Aorta (tissue), 5 donors: ENCODE data around the gene ITPR3. TPM values are rescaled to one million over a fixed set of nuclear protein-coding genes. Genes with fewer than 3 reads are reported as not detected.

ENCODE experiments used
- ATAC-seq: fragments of 200-7000 bp; cut with Tn5 transposase; one replicate; pipeline ENCODE4 v1.9.1; 2022; ENCODE audit warnings: moderate library complexity; ENCODE audit not compliant: low FRiP score
- DNase-seq, 2 donors: peaks; one replicate each; pipeline ENCODE4 v3.0.0-alpha.2; 2020
- H3K27ac ChIP-seq, 2 donors: one replicate each; pipeline ENCODE4 v1.5.1; 2013; ENCODE audit warnings: low read length in 2 of 2, mild to moderate bottlenecking in 2 of 2, moderate library complexity in 2 of 2, control low read depth in 1 of 2, inconsistent platforms in 1 of 2, low read depth in 1 of 2
- H3K27me3 ChIP-seq, 2 donors: one replicate each; pipeline ENCODE4 v1.6.1; 2013; ENCODE audit warnings: control low read depth in 1 of 2, low read length in 1 of 2, mild to moderate bottlenecking in 1 of 2, moderate library complexity in 1 of 2; ENCODE audit not compliant: insufficient read depth in 2 of 2, control insufficient read depth in 1 of 2
- H3K36me3 ChIP-seq, 2 donors: one replicate each; pipeline ENCODE4 v1.6.1; 2013; ENCODE audit warnings: control low read depth in 1 of 2, low read length in 1 of 2, mild to moderate bottlenecking in 1 of 2; ENCODE audit not compliant: insufficient read depth in 2 of 2, control insufficient read depth in 1 of 2
- H3K4me1 ChIP-seq, 2 donors: one replicate each; pipeline ENCODE4 v1.6.1; 2013; ENCODE audit warnings: low read length in 2 of 2, control low read depth in 1 of 2, mild to moderate bottlenecking in 1 of 2, moderate library complexity in 1 of 2; ENCODE audit not compliant: insufficient read depth in 2 of 2, control insufficient read depth in 1 of 2
- H3K4me3 ChIP-seq, 2 donors: one replicate each; pipeline ENCODE4 v1.5.1; 2013; ENCODE audit warnings: low read length in 2 of 2, control low read depth in 1 of 2, mild to moderate bottlenecking in 1 of 2
- H3K9me3 ChIP-seq: one replicate; pipeline ENCODE4 v1.6.1; 2013; ENCODE audit warnings: mild to moderate bottlenecking, low read length; ENCODE audit not compliant: control insufficient read depth
- WGBS, 2 donors: extraction: QIAGEN DNeasy Blood & Tissue Kit; methylation state at CpG; one replicate each; pipeline ENCODE4 v1.1.7; 2013; 5-methylcytosine and 5-hydroxymethylcytosine counted together
- intact Hi-C, 2 donors: fragments of 100-400 bp; cut with DNase I; formaldehyde crosslinking; loops; one replicate each; pipeline versions ENCODE4 v1.14.2 to v1.15.0; 2022
- polyA plus RNA-seq, 2 donors: library from polyadenylated mRNA; stranded (reverse); fragments of 200-250 nt; gene quantifications; one replicate each; pipeline ENCODE4 v1.2.3, GENCODE V29; 2013
- total RNA-seq, 2 donors: library from RNA; stranded (reverse); fragmentation: NEBNext Ultra II Directional; extraction: Animal tissue kit (Norgen Biotek cat#: 25700); gene quantifications; one replicate each; pipeline ENCODE4 v1.2.1, GENCODE V29; 2021
- donor health status: healthy with polysubstance abuse.
- donor health status: Bipolar disorder and iron deficiency.
- donor health status: DM: no; HTN: no; CAD: no.
- donor health status: DM: no; HTN: no; CAD: no.
- donor health status: DM: yes; HTN: yes; CAD: no.

ITPR3 gene
- total and polyA plus RNA-seq, 4 donors, result 4.6 to 28.8 (median 9.5) TPM

GRCh38 chr6:33685411-33686224 lies 64.5 kb downstream of the ITPR3 start:
- Histone ChIP-seq H3K27me3 (no peaks in the 10 kb centered on the region), H3K4me3 (no peak overlapping the region), H3K36me3 (no peaks in the 10 kb centered on the region), H3K4me1 (no peaks in the 10 kb centered on the region), H3K27ac (no peak overlapping the region), H3K9me3 (no peaks in the 10 kb centered on the region)
- intact Hi-C loops, result no loop called here
- whole genome bisulfite sequencing, 2 donors, result 87 to 90% methylated on average over 38 of the region's 38 CpGs
- ATAC-seq, result no peak
- DNase-seq, result no peak

- Histone ChIP-seq H3K27ac (no peak overlapping the region), H3K4me1 (no peaks in the 10 kb centered on the region), H3K4me3 (no peak overlapping the region), H3K9me3 (no peaks in the 10 kb centered on the region), H3K36me3 (no peaks in the 10 kb centered on the region), H3K27me3 (no peaks in the 10 kb centered on the region)
- DNase-seq (no peak), ATAC-seq (no peak)
- WGBS, 2 donors, result 68 to 76% methylated on average over 6 of the region's 6 CpGs
- intact Hi-C loops, result no loop called here
Observed at GRCh38 chr6:33686225-33686924, 65.3 kb downstream of the ITPR3 start.

DNA sequence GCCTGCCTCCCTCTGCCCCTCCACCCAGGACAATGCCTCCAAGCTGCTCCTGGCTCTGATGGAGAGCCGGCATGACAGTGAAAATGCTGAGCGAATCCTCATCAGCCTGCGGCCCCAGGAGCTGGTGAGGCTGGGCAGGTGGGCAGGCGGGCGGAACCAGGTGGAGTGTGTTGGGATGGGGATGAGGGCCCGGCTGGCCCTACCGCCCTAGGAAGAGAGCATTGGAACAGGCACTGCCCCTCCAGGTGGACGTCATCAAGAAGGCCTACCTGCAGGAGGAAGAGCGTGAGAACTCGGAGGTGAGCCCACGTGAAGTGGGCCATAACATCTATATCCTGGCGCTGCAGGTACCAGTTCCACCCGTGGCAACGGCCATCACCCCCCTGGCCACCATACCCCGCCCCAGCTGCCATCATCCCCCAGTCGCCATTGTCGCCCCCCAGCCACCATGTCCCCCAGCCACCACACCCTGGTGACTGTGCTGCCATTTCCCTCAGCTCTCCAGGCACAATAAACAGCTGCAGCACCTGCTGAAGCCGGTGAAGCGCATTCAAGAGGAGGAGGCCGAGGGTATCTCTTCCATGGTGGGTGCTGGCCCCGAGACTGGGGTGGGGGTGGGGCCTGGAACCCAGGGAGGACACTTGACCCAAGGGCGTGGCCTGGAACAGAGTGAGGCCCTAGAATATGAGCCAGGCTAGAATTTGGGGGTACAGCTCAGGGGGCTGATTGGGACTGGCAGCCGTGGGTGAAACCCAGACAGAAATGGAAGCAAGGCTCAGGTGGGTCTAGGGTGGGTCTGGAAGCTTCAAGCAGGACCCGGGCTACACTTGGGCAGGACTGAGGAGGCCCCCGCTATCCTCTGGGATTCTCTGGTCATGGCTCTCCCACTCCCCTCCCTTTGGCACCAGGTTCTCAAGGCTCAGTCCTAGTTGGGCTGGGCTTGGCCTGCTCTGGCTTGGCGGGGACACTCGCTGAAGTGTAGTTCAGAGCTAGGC lies 66.2 kb downstream of the ITPR3 start:
- Histone ChIP-seq H3K9me3 (no peaks in the 10 kb centered on the region), H3K4me1 (no peaks in the 10 kb centered on the region), H3K36me3 (no peaks in the 10 kb centered on the region), H3K27me3 (no peaks in the 10 kb centered on the region), H3K4me3 (no peak overlapping the region), H3K27ac (no peak overlapping the region)
- intact Hi-C loops, result no loop called here
- ATAC-seq (no peak), DNase-seq (no peak)
- WGBS, 2 donors, result 88 to 91% methylated on average over 27 of the region's 27 CpGs

- no peaks in the 10 kb centered on the region for H3K9me3 ChIP-seq
- 91 to 93% methylated on average over 20 of the region's 20 CpGs for WGBS, 2 donors
- H3K36me3 ChIP-seq, result no peaks in the 10 kb centered on the region
- no peak overlapping the region for H3K4me3 ChIP-seq
- no peaks in the 10 kb centered on the region for H3K4me1 ChIP-seq
- H3K27me3 ChIP-seq, result no peaks in the 10 kb centered on the region
- ATAC-seq (no peak), DNase-seq (no peak)
- intact Hi-C loops, result no loop called here
- H3K27ac ChIP-seq, result no peak overlapping the region
Observed at GRCh38 chr6:33688006-33688405, 66.9 kb downstream of the ITPR3 start.

DNA sequence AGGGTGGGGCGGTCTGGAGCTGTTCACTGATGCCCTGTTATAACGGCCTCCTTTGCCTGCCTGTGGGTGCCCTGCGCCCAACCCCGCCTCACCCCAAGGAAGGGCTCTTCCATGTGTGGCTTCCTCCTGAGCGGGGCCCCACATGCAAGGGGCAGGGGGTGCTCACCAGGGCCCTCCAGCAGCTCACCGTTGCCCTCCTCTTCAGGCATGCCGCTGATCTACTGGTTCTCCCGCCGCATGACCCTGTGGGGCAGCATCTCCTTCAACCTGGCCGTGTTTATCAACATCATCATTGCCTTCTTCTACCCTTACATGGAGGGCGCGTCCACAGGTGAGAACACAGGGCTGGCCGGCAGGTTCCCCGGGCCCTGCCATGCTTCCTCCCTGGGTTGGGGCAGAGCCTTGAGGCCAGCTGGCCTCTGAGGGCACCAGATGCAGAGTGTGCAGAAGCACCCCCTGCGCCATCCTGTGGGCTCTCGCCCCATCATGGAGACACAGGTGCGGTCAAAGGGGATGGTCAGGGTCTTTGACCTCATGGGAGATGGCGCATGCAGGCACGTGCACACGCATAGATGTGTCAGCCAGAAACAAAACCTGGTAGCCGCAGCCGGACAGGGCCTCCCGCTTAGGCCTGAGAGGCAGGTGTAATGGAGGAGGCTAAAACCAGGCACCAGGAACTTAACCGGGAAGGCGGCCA lies 67.5 kb downstream of the ITPR3 start:
- no peaks in the 10 kb centered on the region for H3K4me1 ChIP-seq
- no peaks in the 10 kb centered on the region for H3K27me3 ChIP-seq
- H3K27ac ChIP-seq, result no peak overlapping the region
- no peaks in the 10 kb centered on the region for H3K36me3 ChIP-seq
- intact Hi-C loops, result no loop called here
- no peak for DNase-seq
- H3K4me3 ChIP-seq, result no peak overlapping the region
- H3K9me3 ChIP-seq, result no peaks in the 10 kb centered on the region
- ATAC-seq, result no peak
- 92 to 96% methylated on average over 23 to 25 of the region's 25 CpGs for WGBS, 2 donors

GRCh38 chr6:33689148-33689494 lies 68.0 kb downstream of the ITPR3 start:
- Histone ChIP-seq H3K27me3 (no peaks in the 10 kb centered on the region), H3K27ac (no peak overlapping the region), H3K9me3 (no peaks in the 10 kb centered on the region), H3K4me3 (no peak overlapping the region), H3K36me3 (no peaks in the 10 kb centered on the region), H3K4me1 (no peaks in the 10 kb centered on the region)
- WGBS, 2 donors, result 81 to 91% methylated on average over 12 of the region's 12 CpGs
- intact Hi-C loops, result no loop called here
- DNase-seq (peak in 1 of 2 donors; percentile 29), ATAC-seq (no peak)

- ATAC-seq (no peak), DNase-seq (no peak)
- H3K4me3 ChIP-seq, result no peak overlapping the region
- 90 to 92% methylated on average over 10 of the region's 10 CpGs for WGBS, 2 donors
- H3K27ac ChIP-seq, result no peak overlapping the region
- H3K4me1 ChIP-seq, result no peaks in the 10 kb centered on the region
- H3K9me3 ChIP-seq, result no peaks in the 10 kb centered on the region
- H3K27me3 ChIP-seq, result no peaks in the 10 kb centered on the region
- intact Hi-C loops, result no loop called here
- no peaks in the 10 kb centered on the region for H3K36me3 ChIP-seq
Observed at GRCh38 chr6:33689879-33690278, 68.8 kb downstream of the ITPR3 start.

DNA sequence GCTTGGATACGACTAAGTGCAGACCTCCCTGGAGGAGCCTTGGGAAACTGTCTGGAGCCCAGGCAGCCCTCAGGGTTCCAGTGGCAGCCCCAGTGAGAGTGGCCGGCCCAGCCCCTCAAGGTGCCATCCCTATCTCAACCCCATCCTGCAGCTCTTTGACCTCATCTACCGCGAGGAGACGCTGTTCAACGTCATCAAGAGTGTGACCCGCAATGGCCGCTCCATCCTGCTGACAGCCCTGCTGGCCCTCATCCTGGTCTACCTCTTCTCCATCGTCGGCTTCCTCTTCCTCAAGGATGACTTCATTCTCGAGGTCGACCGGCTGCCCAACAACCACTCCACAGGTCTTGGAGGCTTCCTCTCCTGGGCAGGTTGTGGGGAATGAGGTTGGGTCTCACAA lies 69.6 kb downstream of the ITPR3 start:
- Histone ChIP-seq H3K4me3 (no peak overlapping the region), H3K36me3 (no peaks in the 10 kb centered on the region), H3K27ac (no peak overlapping the region), H3K27me3 (no peaks in the 10 kb centered on the region), H3K9me3 (no peaks in the 10 kb centered on the region), H3K4me1 (no peaks in the 10 kb centered on the region)
- ATAC-seq (no peak), DNase-seq (no peak)
- intact Hi-C loops, result no loop called here
- 82 to 93% methylated on average over 13 of the region's 13 CpGs for WGBS, 2 donors
